Measurements from ENCODE around the gene DNAH11.
A peak's percentile ranks its signal among the peaks of the same experiment; 100 is the strongest.

DNAH11 gene

GRCh38 chr7:21884496-21884895, 341.7 kb downstream of the DNAH11 start:
- no peak for DNase-seq (ENCODE audit: low spot score)

- no peak for DNase-seq (ENCODE audit: low spot score)
These were observed 343.6 kb downstream of the DNAH11 start for GRCh38 chr7:21886396-21886795.

GRCh38 chr7:21887353-21887752, 344.5 kb downstream of the DNAH11 start:
- DNase-seq (ENCODE audit: low spot score), result no peak

DNA sequence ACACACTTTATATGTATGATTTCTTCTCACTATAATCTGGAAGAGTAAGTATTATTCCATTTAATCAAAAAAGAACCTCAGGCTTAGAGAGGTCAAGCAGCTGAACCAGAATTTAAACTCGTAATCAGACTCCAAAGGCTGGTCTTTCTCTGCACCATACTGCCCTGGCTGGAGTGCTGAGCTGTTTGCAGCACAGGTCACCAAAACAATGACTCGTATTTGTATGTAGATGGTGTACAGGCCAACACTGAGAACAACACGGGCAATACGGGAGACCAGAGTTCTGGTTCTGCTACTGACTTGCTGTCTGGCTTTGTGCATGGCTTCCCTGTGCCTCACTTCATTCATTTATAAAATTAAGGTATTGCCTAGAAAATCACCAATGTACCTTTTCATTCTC, 344.9 kb downstream of the DNAH11 start:
- no peak for DNase-seq (ENCODE audit: low spot score)

DNA sequence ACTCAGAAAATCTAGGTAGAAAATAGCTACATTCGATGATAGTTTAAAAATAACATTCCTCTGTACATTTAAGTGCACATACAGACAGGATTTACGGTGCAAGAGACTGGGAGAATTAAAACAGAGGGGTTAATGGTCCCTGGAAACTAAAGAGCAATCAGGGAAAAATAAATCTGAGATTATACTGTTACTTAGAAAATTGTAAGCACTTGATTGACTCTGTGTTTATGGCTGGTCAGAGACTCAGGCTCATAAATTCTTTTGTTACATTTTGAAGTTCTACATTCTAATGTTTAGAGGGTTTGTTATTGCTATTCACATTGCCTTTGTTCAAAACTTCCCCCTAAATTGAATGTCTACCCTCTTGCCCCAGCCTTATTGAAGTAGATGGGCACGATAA, 348.5 kb downstream of the DNAH11 start:
- no peak for DNase-seq (ENCODE audit: low spot score)

DNA sequence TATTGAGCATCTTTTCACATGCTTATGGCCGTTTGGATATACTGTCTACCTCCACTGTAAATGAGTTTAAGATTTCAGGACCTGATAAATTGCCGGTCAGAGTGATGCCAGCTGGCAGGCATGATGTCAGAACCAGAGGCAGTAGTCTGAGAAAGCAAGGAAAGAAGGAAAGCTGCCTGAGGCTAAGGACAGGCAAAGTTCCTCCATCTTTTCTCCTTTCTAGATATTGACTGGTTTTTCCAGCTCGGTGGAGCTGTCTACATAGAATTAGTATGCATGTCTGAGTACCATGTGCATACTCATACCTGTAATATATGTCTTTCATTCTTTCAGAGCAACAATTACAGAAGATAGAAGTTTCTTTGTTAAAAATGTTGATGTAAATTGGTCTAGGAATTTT, 350.6 kb downstream of the DNAH11 start:
- DNase-seq (ENCODE audit: low spot score), result no peak

GRCh38 chr7:21898265-21898930, 355.6 kb downstream of the DNAH11 start:
- peak; percentile 55 for DNase-seq (ENCODE audit: low spot score)

DNA sequence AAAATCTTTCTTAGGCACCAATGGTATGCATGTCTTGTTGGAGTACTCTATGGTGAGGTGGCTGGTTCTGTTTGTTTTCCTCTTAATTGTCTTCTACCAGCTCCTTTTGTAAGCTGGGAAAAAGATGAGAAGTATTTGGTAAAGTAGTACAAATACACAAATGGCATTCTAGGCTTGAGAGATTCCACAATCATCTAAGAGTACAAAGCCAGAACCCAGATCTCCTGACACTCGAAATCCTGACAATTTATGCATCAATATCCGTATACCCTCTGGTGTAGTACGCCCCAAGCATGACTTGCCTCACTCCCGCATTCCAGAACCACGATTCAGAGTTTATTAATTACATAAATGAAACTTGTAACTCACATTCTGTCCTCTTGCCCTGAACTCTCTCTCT, 359.4 kb downstream of the DNAH11 start:
- DNase-seq (ENCODE audit: low spot score), result no peak

DNA sequence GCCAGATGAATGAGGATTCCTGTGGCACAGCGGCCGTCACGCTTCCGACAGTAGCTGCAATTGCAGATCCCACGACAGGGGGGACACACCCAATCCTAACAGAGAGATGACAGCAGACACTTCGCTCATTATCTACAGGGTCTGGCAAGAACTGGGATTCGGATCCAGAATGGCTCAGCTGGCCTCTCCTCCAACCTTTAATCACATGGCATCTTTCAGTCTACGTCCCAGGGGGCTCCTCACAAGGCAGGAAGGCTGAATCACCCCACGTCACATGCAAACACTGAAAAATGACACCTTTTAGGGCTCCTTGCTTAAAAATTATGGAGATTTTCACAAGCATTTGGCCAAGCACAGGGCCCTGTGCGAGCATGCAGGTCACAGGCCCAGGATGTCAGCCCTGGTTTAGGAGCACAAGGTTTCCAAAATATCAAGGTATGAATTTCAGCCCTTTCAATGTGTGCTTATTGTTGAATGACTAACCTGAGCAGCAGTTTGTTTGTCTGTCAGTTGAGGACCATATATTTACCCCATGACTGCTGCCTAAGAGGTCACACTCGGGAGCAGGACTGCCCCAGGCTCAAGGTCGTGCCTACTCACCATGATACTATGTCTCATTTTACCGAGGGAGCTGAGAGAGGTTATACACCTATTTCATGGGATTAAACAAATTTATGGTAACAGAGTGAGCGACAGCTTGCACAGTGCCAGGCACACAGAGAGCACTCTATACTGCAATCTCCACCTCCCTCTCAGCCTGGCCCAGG, 360.4 kb downstream of the DNAH11 start:
- no peak for DNase-seq (ENCODE audit: low spot score)

GRCh38 chr7:21908746-21909145, 365.9 kb downstream of the DNAH11 start:
- DNase-seq (ENCODE audit: low spot score), result no peak

GRCh38 chr7:21910253-21910652, 367.4 kb downstream of the DNAH11 start:
- DNase-seq (ENCODE audit: low spot score), result no peak

DNA sequence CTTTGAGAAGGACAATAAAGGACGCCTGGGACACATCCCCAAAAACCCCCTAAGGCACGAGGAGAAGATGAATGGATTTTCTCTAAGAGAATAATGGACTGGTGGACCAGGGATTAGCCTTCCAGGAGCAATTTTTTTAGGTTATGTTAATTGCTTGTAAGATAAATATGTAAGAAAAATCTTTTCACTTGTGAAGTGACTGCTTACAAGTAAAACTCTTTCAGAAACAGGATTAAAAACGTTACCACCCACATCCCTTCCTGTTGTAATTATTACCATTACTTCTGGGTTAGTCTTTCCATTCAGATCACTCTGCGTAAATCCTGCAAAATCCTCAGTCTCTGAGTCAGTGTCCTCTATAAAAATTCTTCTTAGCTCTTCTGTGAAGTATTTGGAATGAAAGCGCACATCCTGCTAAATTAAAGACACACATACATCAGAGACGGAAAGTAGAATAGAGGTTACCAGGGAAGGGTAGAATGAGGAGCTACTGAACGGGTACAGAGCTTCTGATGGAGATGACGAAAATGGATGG, 368.6 kb downstream of the DNAH11 start:
- DNase-seq (ENCODE audit: low spot score), result no peak

GRCh38 chr7:21912305-21912704, 369.5 kb downstream of the DNAH11 start:
- no peak for DNase-seq (ENCODE audit: low spot score)

DNA sequence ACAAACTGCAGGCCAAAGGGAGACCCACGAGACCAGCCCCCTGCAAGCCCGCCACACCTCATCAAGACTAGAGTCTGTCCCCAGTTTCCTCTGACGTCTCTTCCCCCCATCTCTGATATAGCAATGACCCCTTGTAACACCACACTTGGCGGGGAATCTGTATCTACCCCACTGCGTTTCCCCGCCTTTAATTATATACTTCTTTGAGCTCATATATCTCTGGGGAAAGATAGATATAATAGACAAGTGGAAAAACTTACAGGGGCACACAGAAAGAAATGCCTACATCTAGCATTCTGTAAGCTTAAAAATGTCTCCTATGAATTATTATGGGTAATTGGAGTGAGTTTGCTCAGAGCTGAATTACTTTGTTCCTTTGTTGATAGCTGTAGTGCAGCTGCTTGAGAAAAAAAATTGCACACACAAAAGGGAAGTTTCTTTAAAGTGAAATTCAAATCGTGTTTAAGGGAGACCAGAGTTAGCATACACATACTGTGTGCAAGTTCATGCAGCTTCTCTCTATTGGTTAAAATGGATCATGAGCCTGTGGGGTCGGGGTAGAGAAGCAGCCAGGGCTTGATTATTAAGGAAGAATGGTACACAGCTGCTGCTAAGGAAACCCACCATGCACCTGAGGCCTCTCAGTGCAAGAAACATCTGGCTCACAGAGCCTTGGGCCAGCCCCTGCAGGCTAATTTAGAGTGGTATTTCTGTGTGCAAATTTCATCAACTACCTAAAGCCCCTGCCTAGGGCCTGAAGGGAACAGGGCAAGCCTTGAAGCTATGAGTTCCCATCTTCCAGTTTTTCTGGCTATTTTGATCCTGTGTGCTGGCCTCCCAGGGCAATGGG, 370.3 kb downstream of the DNAH11 start:
- DNase-seq (ENCODE audit: low spot score), result no peak

- DNase-seq (ENCODE audit: low spot score), result no peak
These were observed 371.8 kb downstream of the DNAH11 start for GRCh38 chr7:21914671-21915070.

DNA sequence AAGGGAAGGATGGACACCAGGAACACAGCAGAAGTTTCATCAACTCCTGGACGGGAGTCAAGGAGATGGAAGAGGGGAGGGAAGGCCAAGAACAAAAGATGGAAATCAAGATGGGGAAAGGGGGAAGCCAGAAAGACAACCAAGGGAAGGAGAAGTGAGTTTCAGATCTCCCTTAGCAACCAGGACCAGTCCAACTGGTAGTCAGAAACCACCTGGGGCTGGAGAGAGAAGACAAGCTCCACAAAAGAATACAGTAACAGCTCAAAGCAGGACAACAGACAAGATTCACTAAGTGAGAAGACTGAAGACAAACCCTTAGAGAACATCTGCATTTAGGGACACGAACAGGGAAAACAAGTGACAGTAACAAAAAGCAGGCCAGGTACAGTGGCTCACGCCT, 372.3 kb downstream of the DNAH11 start:
- no peak for DNase-seq (ENCODE audit: low spot score)

GRCh38 chr7:21916176-21916575, 373.3 kb downstream of the DNAH11 start:
- DNase-seq (ENCODE audit: low spot score), result no peak

DNA sequence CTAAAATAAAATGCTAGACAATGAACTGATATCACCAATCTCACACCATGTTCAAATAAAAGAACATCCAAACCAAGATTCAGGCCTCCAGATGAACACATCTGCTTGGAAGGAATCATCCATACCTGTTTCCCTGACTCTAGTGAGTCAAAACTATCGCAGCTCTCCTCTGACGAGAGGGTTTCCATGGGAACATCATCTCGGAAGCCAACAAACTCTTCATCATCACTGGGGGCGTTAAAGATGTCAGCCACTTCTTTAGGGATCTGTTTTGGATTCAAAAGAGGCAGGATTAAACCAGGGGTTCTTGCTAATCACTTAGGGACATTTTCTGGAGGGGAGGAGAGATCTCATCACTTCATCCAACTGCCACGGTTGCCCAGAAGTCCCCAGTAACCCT, 373.8 kb downstream of the DNAH11 start:
- no peak for DNase-seq (ENCODE audit: low spot score)

- DNase-seq (ENCODE audit: low spot score), result no peak
These were observed 375.4 kb downstream of the DNAH11 start for GRCh38 chr7:21918216-21918615.

GRCh38 chr7:21920936-21921335, 378.1 kb downstream of the DNAH11 start:
- no peak for DNase-seq (ENCODE audit: low spot score)

- DNase-seq (ENCODE audit: low spot score), result no peak
These were observed 379.8 kb downstream of the DNAH11 start for GRCh38 chr7:21922605-21923004.

DNA sequence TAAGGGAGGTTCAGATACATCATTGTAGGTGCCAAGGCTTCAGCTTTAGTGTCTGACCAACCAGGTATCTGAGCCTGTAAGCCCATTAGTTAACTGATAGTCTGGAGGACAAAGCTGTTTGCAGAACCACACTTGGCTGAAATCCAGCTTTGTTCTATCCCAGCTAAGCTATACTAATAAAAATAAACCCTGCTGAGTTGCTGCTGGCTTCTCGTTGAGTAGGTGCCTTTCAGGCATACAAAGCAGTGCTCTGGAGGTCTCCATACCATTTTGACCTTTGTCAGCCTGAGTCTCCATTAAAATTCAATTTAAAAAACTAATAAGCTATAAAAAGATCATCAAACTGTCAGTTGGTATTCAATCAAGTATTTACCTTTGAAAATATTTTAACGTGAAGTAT, 380.8 kb downstream of the DNAH11 start:
- no peak for DNase-seq (ENCODE audit: low spot score)

- DNase-seq (ENCODE audit: low spot score), result no peak
These were observed 383.6 kb downstream of the DNAH11 start for GRCh38 chr7:21926448-21926847.

All from pons (tissue), 1 donor.